Heart left ventricle (tissue), 13 donors: ENCODE data around the gene PLK3.

ENCODE experiments used
- POLR2A ChIP-seq, 2 donors: fragments of 450-650 bp; IDR thresholded peaks; one replicate each; pipeline ENCODE4 v1.6.1; 2017; ENCODE audit warnings: antibody characterized with exemption in 2 of 2, mild to moderate bottlenecking in 2 of 2, moderate library complexity in 2 of 2
- TF ChIP-seq, protein P1 (sequence below), 12 donors: fragments of 200-600 bp; sonication (generic) in 4 of 12; IDR thresholded peaks; one replicate each; pipeline versions ENCODE4 v1.5.0 to v1.8.0; 2018 to 2022; ENCODE audit warnings: antibody characterized with exemption in 12 of 12, mild to moderate bottlenecking in 5 of 12
- donor health status: ischemic (EF 13 %, LVEDD 7.1; RV severe dilation, severe dysfunction).
- donor health status: DM: no; HTN: yes; CAD: no.
- donor health status: DM: no; HTN: no; CAD: no.
- donor health status: ischemic (EF 25% LVEDD 6.9; RV normal size, moderate dysfunction).
- donor health status: ischemic (EF 25% LVEDD 5.7; RV mildly dilated, moderate dysfunction).
- donor health status: ischemic (EF 35%, LVEDD 5.7; RV mildly dilated, moderate dysfunction).
- donor health status: nonischemic (EF 11% LVEDD 7.7; RV severe dilation, severe dysfunction).
- donor health status: DM: yes; HTN: yes; CAD: no.
- donor health status: PGD.
- donor health status: ischemic (EF 29% LVEDD 5.4; RV normal size, mild dysfunction).
- donor health status: nonischemic (EF 23%, LVEDD 6.1; RV moderate dilation, normal function).

DNA sequence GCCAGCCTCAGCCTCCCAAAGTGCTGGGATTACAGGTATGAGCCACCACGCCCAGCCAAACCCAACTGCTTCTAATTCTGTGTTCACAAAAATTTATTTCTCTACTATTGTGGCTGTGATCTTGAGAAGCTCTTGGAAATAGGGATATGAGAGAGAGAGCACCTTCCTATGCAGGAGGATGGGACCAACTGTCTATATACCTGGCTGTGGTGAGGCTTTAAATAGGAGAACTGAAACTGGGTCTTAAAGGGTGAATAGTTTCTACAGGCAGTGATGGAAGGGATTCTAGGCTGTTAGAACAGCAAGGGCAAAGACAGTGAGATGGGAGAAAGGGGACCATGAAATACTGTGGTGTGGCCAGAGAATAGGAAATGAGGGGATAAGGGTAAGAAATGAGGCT, 51.1 kb downstream of the PLK3 start:
- TF ChIP-seq, protein P1, sequence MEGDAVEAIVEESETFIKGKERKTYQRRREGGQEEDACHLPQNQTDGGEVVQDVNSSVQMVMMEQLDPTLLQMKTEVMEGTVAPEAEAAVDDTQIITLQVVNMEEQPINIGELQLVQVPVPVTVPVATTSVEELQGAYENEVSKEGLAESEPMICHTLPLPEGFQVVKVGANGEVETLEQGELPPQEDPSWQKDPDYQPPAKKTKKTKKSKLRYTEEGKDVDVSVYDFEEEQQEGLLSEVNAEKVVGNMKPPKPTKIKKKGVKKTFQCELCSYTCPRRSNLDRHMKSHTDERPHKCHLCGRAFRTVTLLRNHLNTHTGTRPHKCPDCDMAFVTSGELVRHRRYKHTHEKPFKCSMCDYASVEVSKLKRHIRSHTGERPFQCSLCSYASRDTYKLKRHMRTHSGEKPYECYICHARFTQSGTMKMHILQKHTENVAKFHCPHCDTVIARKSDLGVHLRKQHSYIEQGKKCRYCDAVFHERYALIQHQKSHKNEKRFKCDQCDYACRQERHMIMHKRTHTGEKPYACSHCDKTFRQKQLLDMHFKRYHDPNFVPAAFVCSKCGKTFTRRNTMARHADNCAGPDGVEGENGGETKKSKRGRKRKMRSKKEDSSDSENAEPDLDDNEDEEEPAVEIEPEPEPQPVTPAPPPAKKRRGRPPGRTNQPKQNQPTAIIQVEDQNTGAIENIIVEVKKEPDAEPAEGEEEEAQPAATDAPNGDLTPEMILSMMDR (IDR thresholded peaks at IDR 0.05): no peak
- TF ChIP-seq POLR2A (IDR thresholded peaks at IDR 0.05): no peak
